Measurements from ENCODE around the gene TTLL5.

DNA sequence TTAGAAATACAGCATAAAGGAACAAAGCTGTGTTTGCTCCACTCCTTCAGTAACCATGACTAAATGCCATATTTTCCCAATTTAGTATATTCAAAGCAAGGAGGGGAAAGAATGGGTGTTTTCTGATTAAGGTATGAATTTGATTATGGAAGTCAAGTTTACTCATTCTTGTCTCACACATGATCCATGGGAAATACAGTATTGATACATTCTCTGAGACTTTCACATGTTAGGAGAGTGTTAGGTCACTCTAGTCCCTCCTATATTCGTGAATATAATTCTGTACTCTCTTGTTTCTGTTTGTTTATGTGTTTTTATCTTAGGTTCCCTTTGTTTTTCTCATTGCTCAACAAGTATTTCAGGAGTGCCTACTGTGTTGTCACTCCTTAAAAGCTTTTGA is 42.4 kb downstream of the TTLL5 start:
- TF ChIP-seq, protein P1, sequence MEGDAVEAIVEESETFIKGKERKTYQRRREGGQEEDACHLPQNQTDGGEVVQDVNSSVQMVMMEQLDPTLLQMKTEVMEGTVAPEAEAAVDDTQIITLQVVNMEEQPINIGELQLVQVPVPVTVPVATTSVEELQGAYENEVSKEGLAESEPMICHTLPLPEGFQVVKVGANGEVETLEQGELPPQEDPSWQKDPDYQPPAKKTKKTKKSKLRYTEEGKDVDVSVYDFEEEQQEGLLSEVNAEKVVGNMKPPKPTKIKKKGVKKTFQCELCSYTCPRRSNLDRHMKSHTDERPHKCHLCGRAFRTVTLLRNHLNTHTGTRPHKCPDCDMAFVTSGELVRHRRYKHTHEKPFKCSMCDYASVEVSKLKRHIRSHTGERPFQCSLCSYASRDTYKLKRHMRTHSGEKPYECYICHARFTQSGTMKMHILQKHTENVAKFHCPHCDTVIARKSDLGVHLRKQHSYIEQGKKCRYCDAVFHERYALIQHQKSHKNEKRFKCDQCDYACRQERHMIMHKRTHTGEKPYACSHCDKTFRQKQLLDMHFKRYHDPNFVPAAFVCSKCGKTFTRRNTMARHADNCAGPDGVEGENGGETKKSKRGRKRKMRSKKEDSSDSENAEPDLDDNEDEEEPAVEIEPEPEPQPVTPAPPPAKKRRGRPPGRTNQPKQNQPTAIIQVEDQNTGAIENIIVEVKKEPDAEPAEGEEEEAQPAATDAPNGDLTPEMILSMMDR (IDR thresholded peaks at IDR 0.05; ENCODE audit: insufficient read depth, low read length), result no peak
- no peak for TF ChIP-seq POLR2AphosphoS5 (IDR thresholded peaks at IDR 0.05; ENCODE audit: low read depth)
